ENCODE data around the gene ATG4B.

GRCh38 chr2:241678307-241678706 is 40.8 kb downstream of the ATG4B start:
- no peak for TF ChIP-seq HNRNPL (IDR thresholded peaks at IDR 0.05; ENCODE audit: low read depth, low read length)
- TF ChIP-seq PCBP2 (IDR thresholded peaks at IDR 0.05; ENCODE audit: low read depth, low read length, poor library complexity, severe bottlenecking) = no peak
